Measurements from ENCODE around the gene EMC8.

The EMC8 gene

DNA sequence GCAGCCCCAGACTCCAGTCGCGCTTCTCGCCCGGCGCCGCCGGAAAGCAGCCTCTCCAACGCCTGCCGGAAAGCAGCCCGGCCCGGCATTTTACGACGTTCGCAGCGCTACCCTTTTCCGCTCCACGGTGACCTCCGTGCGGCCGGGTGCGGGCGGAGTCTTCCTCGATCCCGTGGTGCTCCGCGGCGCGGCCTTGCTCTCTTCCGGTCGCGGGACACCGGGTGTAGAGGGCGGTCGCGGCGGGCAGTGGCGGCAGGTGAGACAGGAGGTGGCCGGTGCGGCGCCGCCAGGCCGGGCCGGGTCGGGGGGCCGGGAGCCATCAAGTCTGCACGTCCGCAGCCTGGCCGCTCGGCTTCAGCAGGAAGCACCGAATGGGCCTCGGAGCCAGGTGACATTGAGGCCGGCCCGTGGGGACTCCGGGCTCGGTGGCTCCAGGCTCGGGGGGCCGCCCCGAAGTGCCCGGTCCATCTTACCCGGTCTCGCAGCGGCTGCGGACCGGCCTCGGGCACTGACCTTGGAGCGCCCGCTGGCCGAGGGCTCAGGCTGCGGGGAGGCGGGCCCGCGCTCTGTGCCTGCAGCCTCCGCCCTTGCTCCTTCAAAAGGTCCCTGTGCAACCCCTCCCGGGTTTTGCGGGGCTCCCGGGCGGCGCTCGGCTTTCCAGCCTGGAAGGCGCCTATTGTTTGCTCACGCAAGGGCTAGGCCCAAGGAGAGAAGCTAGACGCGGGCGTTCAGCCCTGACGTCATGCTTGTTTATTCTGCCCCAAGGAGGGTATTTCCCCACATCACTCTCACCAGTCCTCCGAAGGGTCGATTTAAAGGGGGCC lies at the start of gene EMC8, which contains the start of gene COX4I1:
Gene EMC8 (minus strand): TSS at position 48 of the 824 bp plus-strand sequence. CDS start 249 bp downstream, outside the sequence.
Gene COX4I1 (plus strand): TSS at position 199 of the 824 bp plus-strand sequence. CDS start 1,511 bp downstream, outside the sequence.
- peaks cover 56% of the 10 kb centered on the region for H4K20me1 ChIP-seq (ENCODE audit: insufficient read depth, low read length, poor library complexity, severe bottlenecking)
- H3K9ac ChIP-seq (ENCODE audit: low read depth, low read length, poor library complexity, severe bottlenecking): peak within 1 kb of the TSS; percentile 97
- TF ChIP-seq, protein P1, sequence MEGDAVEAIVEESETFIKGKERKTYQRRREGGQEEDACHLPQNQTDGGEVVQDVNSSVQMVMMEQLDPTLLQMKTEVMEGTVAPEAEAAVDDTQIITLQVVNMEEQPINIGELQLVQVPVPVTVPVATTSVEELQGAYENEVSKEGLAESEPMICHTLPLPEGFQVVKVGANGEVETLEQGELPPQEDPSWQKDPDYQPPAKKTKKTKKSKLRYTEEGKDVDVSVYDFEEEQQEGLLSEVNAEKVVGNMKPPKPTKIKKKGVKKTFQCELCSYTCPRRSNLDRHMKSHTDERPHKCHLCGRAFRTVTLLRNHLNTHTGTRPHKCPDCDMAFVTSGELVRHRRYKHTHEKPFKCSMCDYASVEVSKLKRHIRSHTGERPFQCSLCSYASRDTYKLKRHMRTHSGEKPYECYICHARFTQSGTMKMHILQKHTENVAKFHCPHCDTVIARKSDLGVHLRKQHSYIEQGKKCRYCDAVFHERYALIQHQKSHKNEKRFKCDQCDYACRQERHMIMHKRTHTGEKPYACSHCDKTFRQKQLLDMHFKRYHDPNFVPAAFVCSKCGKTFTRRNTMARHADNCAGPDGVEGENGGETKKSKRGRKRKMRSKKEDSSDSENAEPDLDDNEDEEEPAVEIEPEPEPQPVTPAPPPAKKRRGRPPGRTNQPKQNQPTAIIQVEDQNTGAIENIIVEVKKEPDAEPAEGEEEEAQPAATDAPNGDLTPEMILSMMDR (conservative IDR thresholded peaks at IDR 0.05; ENCODE audit: low read length): no peak
- TF ChIP-seq EZH2phosphoT487 (IDR thresholded peaks at IDR 0.05; ENCODE audit: borderline replicate concordance): no peak
- no peaks in the 10 kb centered on the region for H3K9me2 ChIP-seq (replicated peaks; ENCODE audit: low read depth, low read length)
- peaks cover 87% of the 10 kb centered on the region for H3K79me2 ChIP-seq (ENCODE audit: insufficient read depth, low read length)
- peaks cover 10% of the 10 kb centered on the region for H3K27me3 ChIP-seq (ENCODE audit: insufficient read depth, low read length, poor library complexity, severe bottlenecking)
- H3K4me2 ChIP-seq (ENCODE audit: low read depth, low read length, poor library complexity, severe bottlenecking): peak within 1 kb of the TSS; percentile 97
- peak within 1 kb of the TSS; percentile 86 for H2AFZ ChIP-seq (ENCODE audit: low read length)
- no peaks in the 10 kb centered on the region for H3F3A ChIP-seq (ENCODE audit: low read depth)
- H3K9me3 ChIP-seq (ENCODE audit: insufficient read depth, low read depth, low read length): no peaks in the 10 kb centered on the region
- H3K36me3 ChIP-seq (ENCODE audit: insufficient read depth, low read length): peaks cover 22% of the 10 kb centered on the region
- H3K4me1 ChIP-seq (ENCODE audit: insufficient read depth, low read length, poor library complexity, severe bottlenecking): peaks cover 45% of the 10 kb centered on the region
- H3K4me3 ChIP-seq (ENCODE audit: low read length, poor library complexity, severe bottlenecking): peak within 1 kb of the TSS; percentile 99

- Histone ChIP-seq H3K79me2 (ENCODE audit: insufficient read depth, low read length) (no peaks in the 10 kb centered on the region), H3K9me3 (ENCODE audit: insufficient read depth, low read depth, low read length) (no peaks in the 10 kb centered on the region), H3K9me2 (replicated peaks; ENCODE audit: low read depth, low read length) (no peaks in the 10 kb centered on the region), H3K36me3 (ENCODE audit: insufficient read depth, low read length) (no peaks in the 10 kb centered on the region), H3K27me3 (ENCODE audit: insufficient read depth, low read length, poor library complexity, severe bottlenecking) (no peaks in the 10 kb centered on the region), H4K20me1 (ENCODE audit: insufficient read depth, low read length, poor library complexity, severe bottlenecking) (no peaks in the 10 kb centered on the region), H3F3A (ENCODE audit: low read depth) (no peaks in the 10 kb centered on the region), H3K4me2 (ENCODE audit: low read depth, low read length, poor library complexity, severe bottlenecking) (no peak overlapping the region), H3K9ac (ENCODE audit: low read depth, low read length, poor library complexity, severe bottlenecking) (no peak overlapping the region), H2AFZ (ENCODE audit: low read length) (no peak overlapping the region), H3K4me3 (ENCODE audit: low read length, poor library complexity, severe bottlenecking) (no peak overlapping the region), H3K4me1 (ENCODE audit: insufficient read depth, low read length, poor library complexity, severe bottlenecking) (no peaks in the 10 kb centered on the region)
- TF ChIP-seq EZH2phosphoT487 (IDR thresholded peaks at IDR 0.05; ENCODE audit: borderline replicate concordance): no peak
Observed at GRCh38 chr16:85848986-85849385, 49.6 kb upstream of the EMC8 start.

DNA sequence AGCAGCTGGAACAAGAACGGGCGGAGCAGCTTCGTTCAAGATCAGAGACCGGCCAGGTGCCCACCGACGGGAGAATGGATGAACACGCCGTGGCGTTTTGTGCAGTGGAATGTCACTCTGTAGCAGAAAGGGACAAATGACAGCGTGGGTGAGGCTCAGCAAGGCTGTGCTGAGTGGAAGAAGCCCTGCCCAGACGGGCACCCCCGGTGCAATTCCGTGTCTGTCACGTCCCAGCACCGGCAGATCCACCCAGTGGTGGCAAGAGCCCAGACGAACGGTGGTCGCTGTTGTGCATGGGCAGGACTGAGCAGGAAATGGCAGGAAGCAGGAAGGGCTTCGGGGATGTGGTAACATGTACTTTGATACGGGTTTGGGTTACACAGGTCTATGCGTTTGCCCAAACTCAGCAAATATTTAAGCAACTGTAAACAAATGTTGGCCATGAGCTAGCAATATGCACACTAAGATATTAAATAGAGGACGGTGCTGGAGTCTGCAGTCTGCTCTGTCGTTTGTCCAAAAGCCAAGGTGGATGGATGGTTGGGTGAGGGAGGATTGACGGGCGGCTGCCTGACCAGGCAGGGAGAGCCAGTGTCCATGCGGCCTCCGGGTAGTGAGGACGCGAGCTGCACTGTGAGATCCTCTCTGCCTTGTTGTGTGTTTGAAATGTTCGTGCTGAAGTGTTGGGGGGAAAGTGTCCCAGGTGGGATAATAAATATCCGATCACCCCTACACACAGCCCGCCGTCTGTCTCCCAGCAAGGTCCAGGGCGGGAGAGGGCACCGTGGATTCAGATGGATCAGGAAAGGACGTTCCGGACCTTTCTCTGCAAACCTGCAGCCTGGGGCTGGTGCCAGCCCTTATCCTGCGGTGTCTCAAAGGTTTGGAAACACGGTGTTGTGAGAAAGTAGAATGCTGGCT lies 48.6 kb upstream of the EMC8 start:
- Histone ChIP-seq H3K4me1 (ENCODE audit: insufficient read depth, low read length, poor library complexity, severe bottlenecking) (no peaks in the 10 kb centered on the region), H3K4me3 (ENCODE audit: low read length, poor library complexity, severe bottlenecking) (no peak overlapping the region), H4K20me1 (ENCODE audit: insufficient read depth, low read length, poor library complexity, severe bottlenecking) (no peaks in the 10 kb centered on the region), H3K9me3 (ENCODE audit: insufficient read depth, low read depth, low read length) (no peaks in the 10 kb centered on the region), H2AFZ (ENCODE audit: low read length) (no peak overlapping the region; the same call in 1 of the 2 replicates), H3F3A (ENCODE audit: low read depth) (no peaks in the 10 kb centered on the region), H3K4me2 (ENCODE audit: low read depth, low read length, poor library complexity, severe bottlenecking) (no peak overlapping the region), H3K9me2 (replicated peaks; ENCODE audit: low read depth, low read length) (no peaks in the 10 kb centered on the region), H3K36me3 (ENCODE audit: insufficient read depth, low read length) (no peaks in the 10 kb centered on the region), H3K27me3 (ENCODE audit: insufficient read depth, low read length, poor library complexity, severe bottlenecking) (no peaks in the 10 kb centered on the region), H3K79me2 (ENCODE audit: insufficient read depth, low read length) (no peaks in the 10 kb centered on the region), H3K9ac (ENCODE audit: low read depth, low read length, poor library complexity, severe bottlenecking) (no peak overlapping the region)
- TF ChIP-seq, protein P1 (conservative IDR thresholded peaks at IDR 0.05; ENCODE audit: low read length): no peak
- no peak for TF ChIP-seq EZH2phosphoT487 (IDR thresholded peaks at IDR 0.05; ENCODE audit: borderline replicate concordance)
